Nephron (organoid): ENCODE measurements around the gene MIEN1.

Experiments used
- H3K27ac Mint-ChIP-seq, 3 experiments: 2 replicates each; pipeline ENCODE4 v1.8.0; 2020; ENCODE audit warnings: mixed read lengths in 3 of 3, mild to moderate bottlenecking in 2 of 3, moderate library complexity in 1 of 3
- H3K27me3 Mint-ChIP-seq: 2 replicates; pipeline ENCODE4 v1.8.0; 2021; ENCODE audit warnings: low read depth, mild to moderate bottlenecking, moderate library complexity, mixed read lengths
- H3K36me3 Mint-ChIP-seq: 2 replicates; pipeline ENCODE4 v1.8.0; 2020; ENCODE audit warnings: low read depth, mixed read lengths
- H3K4me1 Mint-ChIP-seq: 2 replicates; pipeline ENCODE4 v1.8.0; 2020; ENCODE audit warnings: mixed read lengths
- H3K4me3 Mint-ChIP-seq, 3 experiments: 2 replicates each; pipeline ENCODE4 v1.8.0; 2020; ENCODE audit warnings: mild to moderate bottlenecking in 3 of 3, mixed read lengths in 3 of 3, moderate library complexity in 2 of 3
- H3K9me3 Mint-ChIP-seq: 2 replicates; pipeline ENCODE4 v1.8.0; 2020; ENCODE audit warnings: mixed read lengths
- CTCF ChIP-seq, 3 experiments: fragments of 200-600 bp; sonication (generic); IDR thresholded peaks; one replicate each; pipeline ENCODE4 v1.5.0; 2021; ENCODE audit warnings: antibody characterized with exemption in 3 of 3; ENCODE audit not compliant: unreplicated experiment in 3 of 3

The MIEN1 gene, protein sequence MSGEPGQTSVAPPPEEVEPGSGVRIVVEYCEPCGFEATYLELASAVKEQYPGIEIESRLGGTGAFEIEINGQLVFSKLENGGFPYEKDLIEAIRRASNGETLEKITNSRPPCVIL

DNA sequence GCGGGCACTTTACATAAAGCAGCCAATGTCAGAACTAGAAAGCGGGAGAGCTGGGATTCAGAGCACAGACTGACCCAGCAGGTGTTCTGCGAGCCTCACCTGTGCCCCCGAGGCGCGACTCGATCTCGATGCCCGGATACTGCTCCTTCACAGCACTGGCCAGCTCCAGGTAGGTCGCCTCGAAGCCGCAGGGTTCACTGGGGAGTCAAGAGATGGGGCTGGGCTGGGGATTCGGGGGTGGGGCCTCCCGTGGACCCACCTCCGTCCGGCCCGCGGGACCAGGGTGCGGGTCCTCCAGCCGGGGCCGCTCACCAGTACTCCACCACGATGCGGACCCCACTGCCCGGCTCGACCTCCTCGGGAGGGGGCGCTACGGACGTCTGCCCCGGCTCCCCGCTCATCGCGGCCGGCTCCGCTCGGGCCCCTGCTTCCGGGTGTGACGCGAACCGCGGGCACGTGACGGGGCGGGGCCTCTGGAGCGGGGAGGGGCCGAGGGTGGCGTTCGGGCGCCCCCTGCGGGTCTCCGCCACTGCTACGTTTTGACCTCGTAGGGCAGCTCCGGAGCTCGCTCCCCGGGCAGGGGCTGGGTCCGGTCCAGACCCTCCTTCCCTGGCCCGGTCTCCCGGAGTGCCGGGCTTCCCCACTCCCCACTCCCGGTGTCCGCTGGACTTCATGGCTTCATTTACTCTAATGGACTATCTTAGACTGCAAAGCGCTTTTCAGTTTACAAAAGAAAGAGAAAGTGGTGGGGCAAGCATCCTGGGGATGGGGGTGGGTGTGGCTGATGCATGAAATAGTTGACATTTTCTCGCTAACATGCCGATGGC lies at the start of gene MIEN1:
Gene MIEN1, minus strand, starts transcription at position 438 of the 827 bp plus-strand sequence. Its CDS starts 37 bp downstream, at position 401.
- Mint-ChIP-seq H3K4me3 (peak within 1 kb of the TSS; percentile 86 to 93 (median 92)), H3K4me1 (peaks cover 14% of the 10 kb centered on the region), H3K36me3 (peaks cover 17% of the 10 kb centered on the region), H3K27me3 (no peaks in the 10 kb centered on the region), H3K27ac (peak within 1 kb of the TSS; percentile 59 to 83 (median 80)), H3K9me3 (no peaks in the 10 kb centered on the region)
- TF ChIP-seq CTCF (IDR thresholded peaks at IDR 0.05; ENCODE audit: unreplicated experiment in 3 of 3): peak; percentile 88 to 97 (median 90)

GRCh38 chr17:39777534-39778365 lies 47.4 kb upstream of the MIEN1 start:
- H3K4me1 Mint-ChIP-seq: no peaks in the 10 kb centered on the region
- peaks cover 36% of the 10 kb centered on the region for H3K27me3 Mint-ChIP-seq
- TF ChIP-seq CTCF (IDR thresholded peaks at IDR 0.05; ENCODE audit: unreplicated experiment in 3 of 3): no peak
- no peak overlapping the region for H3K4me3 Mint-ChIP-seq
- H3K27ac Mint-ChIP-seq: no peak overlapping the region
- H3K9me3 Mint-ChIP-seq: no peaks in the 10 kb centered on the region
- H3K36me3 Mint-ChIP-seq: no peaks in the 10 kb centered on the region

- Mint-ChIP-seq H3K36me3 (no peaks in the 10 kb centered on the region), H3K4me3 (no peak overlapping the region), H3K4me1 (peaks cover 4% of the 10 kb centered on the region), H3K27ac (no peak overlapping the region), H3K27me3 (peaks cover 24% of the 10 kb centered on the region), H3K9me3 (no peaks in the 10 kb centered on the region)
- no peak for TF ChIP-seq CTCF (IDR thresholded peaks at IDR 0.05; ENCODE audit: unreplicated experiment in 3 of 3)
These were observed 45.9 kb upstream of the MIEN1 start for GRCh38 chr17:39776252-39776651.

DNA sequence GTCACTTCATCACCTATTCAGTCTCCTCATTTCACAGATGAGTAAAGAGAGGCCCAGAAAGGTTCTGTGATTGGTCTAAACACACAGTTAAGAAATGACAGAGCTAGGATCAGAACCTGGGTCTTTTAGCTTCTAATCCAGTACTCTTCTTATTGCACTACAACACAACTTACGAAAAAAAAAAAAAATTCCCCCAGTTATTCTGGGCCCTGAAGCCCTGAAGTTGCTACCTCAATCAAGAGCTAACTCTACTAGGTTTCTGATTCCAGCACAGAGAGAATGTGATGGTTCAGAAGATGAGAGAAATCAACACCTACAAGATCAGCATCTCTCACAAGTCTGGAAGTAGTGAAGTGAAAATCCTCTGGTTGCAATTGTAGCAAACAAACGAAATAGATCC lies 44.7 kb upstream of the MIEN1 start:
- H3K9me3 Mint-ChIP-seq: no peaks in the 10 kb centered on the region
- H3K27me3 Mint-ChIP-seq: peaks cover 18% of the 10 kb centered on the region
- H3K4me1 Mint-ChIP-seq: peaks cover 4% of the 10 kb centered on the region
- H3K36me3 Mint-ChIP-seq: no peaks in the 10 kb centered on the region
- H3K27ac Mint-ChIP-seq: no peak overlapping the region
- no peak for TF ChIP-seq CTCF (IDR thresholded peaks at IDR 0.05; ENCODE audit: unreplicated experiment in 3 of 3)
- no peak overlapping the region for H3K4me3 Mint-ChIP-seq

GRCh38 chr17:39774047-39774446 lies 43.7 kb upstream of the MIEN1 start:
- Mint-ChIP-seq H3K4me1 (peaks cover 4% of the 10 kb centered on the region), H3K9me3 (no peaks in the 10 kb centered on the region), H3K36me3 (no peaks in the 10 kb centered on the region), H3K27me3 (peaks cover 18% of the 10 kb centered on the region), H3K4me3 (no peak overlapping the region), H3K27ac (no peak overlapping the region)
- no peak for TF ChIP-seq CTCF (IDR thresholded peaks at IDR 0.05; ENCODE audit: unreplicated experiment in 3 of 3)
